GM18907 (cell line): ENCODE data around the gene HMCN2.

Experiments used
- ATAC-seq: cut with Tn5 transposase; IDR thresholded peaks from one replicate; pipeline ENCODE4 v1.9.1; 2021; ENCODE audit warnings: mild to moderate bottlenecking, moderate library complexity; ENCODE audit not compliant: unreplicated experiment

Gene HMCN2

GRCh38 chr9:130407916-130408663 lies 142.5 kb downstream of the HMCN2 start:
- no peak for ATAC-seq

- no peak for ATAC-seq
Measured at GRCh38 chr9:130408669-130409068, 143.1 kb downstream of the HMCN2 start.

- ATAC-seq, result no peak
Measured at GRCh38 chr9:130409246-130409645, 143.7 kb downstream of the HMCN2 start.

- ATAC-seq, result no peak
Measured at GRCh38 chr9:130410443-130410842, 144.9 kb downstream of the HMCN2 start.

GRCh38 chr9:130411566-130411915 lies 146.0 kb downstream of the HMCN2 start:
- ATAC-seq, result no peak

- no peak for ATAC-seq
Measured at GRCh38 chr9:130414081-130414731, 148.6 kb downstream of the HMCN2 start.

GRCh38 chr9:130414910-130415746 lies 149.6 kb downstream of the HMCN2 start:
- no peak for ATAC-seq

GRCh38 chr9:130417602-130418001 lies 152.0 kb downstream of the HMCN2 start:
- ATAC-seq, result no peak

GRCh38 chr9:130418776-130419175 lies 153.2 kb downstream of the HMCN2 start:
- no peak for ATAC-seq

- no peak for ATAC-seq
Measured at GRCh38 chr9:130419521-130420035, 154.0 kb downstream of the HMCN2 start.

GRCh38 chr9:130421154-130421801 lies 155.7 kb downstream of the HMCN2 start:
- ATAC-seq, result no peak

- ATAC-seq, result no peak
Measured at GRCh38 chr9:130421802-130422276, 156.3 kb downstream of the HMCN2 start.

GRCh38 chr9:130422546-130422945 lies 157.0 kb downstream of the HMCN2 start:
- no peak for ATAC-seq

GRCh38 chr9:130423272-130423671 lies 157.7 kb downstream of the HMCN2 start:
- ATAC-seq, result no peak

- no peak for ATAC-seq
Measured at GRCh38 chr9:130424595-130425454, 159.3 kb downstream of the HMCN2 start.

- no peak for ATAC-seq
Measured at GRCh38 chr9:130425741-130426466, 160.3 kb downstream of the HMCN2 start.

- ATAC-seq, result no peak
Measured at GRCh38 chr9:130426467-130426773, 160.9 kb downstream of the HMCN2 start.

GRCh38 chr9:130426883-130427282 lies 161.3 kb downstream of the HMCN2 start:
- ATAC-seq, result no peak

GRCh38 chr9:130427326-130427725 lies 161.8 kb downstream of the HMCN2 start:
- ATAC-seq, result no peak
